Upper lobe of left lung (tissue), 4 donors: Measurements from ENCODE around the gene CYP4V2.

Experiments
- POLR2A ChIP-seq, 4 donors: fragments of 450-650 bp; IDR thresholded peaks; one replicate each; pipeline ENCODE4 v1.5.1; 2016 to 2017; ENCODE audit warnings: antibody characterized with exemption in 4 of 4, mild to moderate bottlenecking in 2 of 4
- POLR2AphosphoS5 ChIP-seq, 2 donors: sonication (generic); formaldehyde crosslinking; IDR thresholded peaks; one replicate each; pipeline ENCODE4 v1.5.1; 2017; ENCODE audit warnings: antibody characterized with exemption in 2 of 2
- TF ChIP-seq, protein P1 (sequence below), 6 experiments: fragments of 450-650 bp in 4 of 6; fragments of 200-600 bp in 2 of 6; sonication (generic) in 2 of 6; IDR thresholded peaks; one replicate each; pipeline ENCODE4 v1.5.1; 2016 to 2019; ENCODE audit warnings: antibody characterized with exemption in 6 of 6

DNA sequence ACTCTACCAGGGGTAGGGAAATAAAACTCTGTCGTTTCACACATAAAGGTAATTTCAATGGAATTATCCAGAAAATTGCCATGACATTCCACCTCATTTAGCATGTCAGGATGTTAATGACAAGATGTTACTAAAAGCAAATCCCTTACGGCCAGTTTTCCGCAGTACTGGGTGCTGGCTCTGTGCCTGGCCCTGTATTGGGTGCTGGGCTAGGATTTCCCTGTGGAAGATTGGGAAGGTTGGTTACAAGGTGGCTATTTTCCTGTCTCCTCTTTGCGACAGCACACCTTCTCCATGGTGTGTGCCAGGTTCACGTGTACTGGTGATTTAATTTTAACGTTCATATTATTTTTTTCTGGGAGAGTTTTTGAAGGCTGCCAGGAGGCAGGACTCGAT lies 49.1 kb downstream of the CYP4V2 start:
- TF ChIP-seq, protein P1, sequence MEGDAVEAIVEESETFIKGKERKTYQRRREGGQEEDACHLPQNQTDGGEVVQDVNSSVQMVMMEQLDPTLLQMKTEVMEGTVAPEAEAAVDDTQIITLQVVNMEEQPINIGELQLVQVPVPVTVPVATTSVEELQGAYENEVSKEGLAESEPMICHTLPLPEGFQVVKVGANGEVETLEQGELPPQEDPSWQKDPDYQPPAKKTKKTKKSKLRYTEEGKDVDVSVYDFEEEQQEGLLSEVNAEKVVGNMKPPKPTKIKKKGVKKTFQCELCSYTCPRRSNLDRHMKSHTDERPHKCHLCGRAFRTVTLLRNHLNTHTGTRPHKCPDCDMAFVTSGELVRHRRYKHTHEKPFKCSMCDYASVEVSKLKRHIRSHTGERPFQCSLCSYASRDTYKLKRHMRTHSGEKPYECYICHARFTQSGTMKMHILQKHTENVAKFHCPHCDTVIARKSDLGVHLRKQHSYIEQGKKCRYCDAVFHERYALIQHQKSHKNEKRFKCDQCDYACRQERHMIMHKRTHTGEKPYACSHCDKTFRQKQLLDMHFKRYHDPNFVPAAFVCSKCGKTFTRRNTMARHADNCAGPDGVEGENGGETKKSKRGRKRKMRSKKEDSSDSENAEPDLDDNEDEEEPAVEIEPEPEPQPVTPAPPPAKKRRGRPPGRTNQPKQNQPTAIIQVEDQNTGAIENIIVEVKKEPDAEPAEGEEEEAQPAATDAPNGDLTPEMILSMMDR (IDR thresholded peaks at IDR 0.05), result no peak
- TF ChIP-seq POLR2AphosphoS5 (IDR thresholded peaks at IDR 0.05), result no peak
- no peak for TF ChIP-seq POLR2A (IDR thresholded peaks at IDR 0.05)
